Naive B cell (primary cell): ENCODE measurements around the gene SLC6A19. TPM values are rescaled to one million over a fixed set of nuclear protein-coding genes. Genes with fewer than 3 reads are reported as not detected.

Experiments used
- ATAC-seq, 2 donors: fragments of 150-1000 bp; cut with Tn5 transposase; 2 replicates each; pipeline ENCODE4 v1.10.0; 2021; ENCODE audit warnings: low read depth in 2 of 2, mild to moderate bottlenecking in 2 of 2, moderate library complexity in 2 of 2
- DNase-seq: peaks from one replicate; pipeline ENCODE4 v3.0.0; 2022
- H3K27ac Mint-ChIP-seq, 6 donors: one replicate each; pipeline ENCODE4 v1.8.0; 2020 to 2022; ENCODE audit warnings: mild to moderate bottlenecking in 6 of 6, mixed read lengths in 6 of 6, moderate library complexity in 5 of 6, inconsistent platforms in 2 of 6
- H3K27me3 Mint-ChIP-seq, 3 donors: one replicate each; pipeline ENCODE4 v1.8.0; 2021 to 2022; ENCODE audit warnings: mixed read lengths in 3 of 3, mild to moderate bottlenecking in 1 of 3
- H3K36me3 Mint-ChIP-seq, 2 donors: one replicate each; pipeline ENCODE4 v1.8.0; 2020 to 2022; ENCODE audit warnings: mixed read lengths in 2 of 2, inconsistent platforms in 1 of 2, mild to moderate bottlenecking in 1 of 2
- H3K4me1 Mint-ChIP-seq, 3 donors: one replicate each; pipeline ENCODE4 v1.8.0; 2020 to 2022; ENCODE audit warnings: mixed read lengths in 3 of 3, inconsistent platforms in 1 of 3, mild to moderate bottlenecking in 1 of 3, moderate library complexity in 1 of 3
- H3K4me3 Mint-ChIP-seq, 8 donors: one replicate each; pipeline ENCODE4 v1.8.0; 2020 to 2022; ENCODE audit warnings: mild to moderate bottlenecking in 8 of 8, mixed read lengths in 8 of 8, moderate library complexity in 8 of 8, inconsistent platforms in 2 of 8
- H3K9me3 Mint-ChIP-seq, 7 donors: one replicate each; pipeline ENCODE4 v1.8.0; 2020 to 2022; ENCODE audit warnings: mixed read lengths in 7 of 7, mild to moderate bottlenecking in 5 of 7, inconsistent platforms in 2 of 7, moderate library complexity in 1 of 7
- polyA plus RNA-seq, 6 donors: library from polyadenylated mRNA; unstranded; fragments of 300-500 nt; fragmentation: Illumina TruSeq; gene quantifications; one replicate each; pipeline ENCODE4 v1.2.3, GENCODE V29; 2021; ENCODE audit warnings: low read depth in 6 of 6

SLC6A19 gene
- polyA plus RNA-seq, 6 donors from 2014 or later: not detected

- ATAC-seq (no peak), DNase-seq (no peak)
- H3K4me3 Mint-ChIP-seq: no peak overlapping the region
- H3K27ac Mint-ChIP-seq: no peak overlapping the region
- no peaks in the 10 kb centered on the region for H3K4me1 Mint-ChIP-seq
- peaks cover 0 to 4% (median 0%) of the 10 kb centered on the region in 7 donors for H3K9me3 Mint-ChIP-seq
- peaks cover 4 to 17% (median 13%) of the 10 kb centered on the region in 3 donors for H3K27me3 Mint-ChIP-seq
- H3K36me3 Mint-ChIP-seq: no peaks in the 10 kb centered on the region
Measured at GRCh38 chr5:1206521-1207412, 5.4 kb downstream of the SLC6A19 start.

GRCh38 chr5:1207555-1207954 lies 6.2 kb downstream of the SLC6A19 start:
- Mint-ChIP-seq H3K9me3 (peaks cover 0 to 4% (median 0%) of the 10 kb centered on the region in 7 donors), H3K27ac (no peak overlapping the region), H3K4me1 (no peaks in the 10 kb centered on the region), H3K36me3 (no peaks in the 10 kb centered on the region), H3K4me3 (peak overlapping the region in 1 of 8 donors; percentile 26), H3K27me3 (peaks cover 4 to 17% (median 13%) of the 10 kb centered on the region in 3 donors)
- ATAC-seq (no peak), DNase-seq (no peak)

- Mint-ChIP-seq H3K27me3 (peaks cover 4 to 17% (median 13%) of the 10 kb centered on the region in 3 donors), H3K27ac (no peak overlapping the region), H3K4me3 (no peak overlapping the region), H3K4me1 (no peaks in the 10 kb centered on the region), H3K36me3 (no peaks in the 10 kb centered on the region), H3K9me3 (peaks cover 0 to 4% (median 0%) of the 10 kb centered on the region in 7 donors)
- DNase-seq (no peak), ATAC-seq (no peak)
Measured at GRCh38 chr5:1208221-1208742, 6.9 kb downstream of the SLC6A19 start.

GRCh38 chr5:1208743-1209488 lies 7.5 kb downstream of the SLC6A19 start:
- no peaks in the 10 kb centered on the region for H3K4me1 Mint-ChIP-seq
- H3K36me3 Mint-ChIP-seq: no peaks in the 10 kb centered on the region
- no peak for ATAC-seq
- H3K4me3 Mint-ChIP-seq: no peak overlapping the region
- peaks cover 4 to 17% (median 13%) of the 10 kb centered on the region in 3 donors for H3K27me3 Mint-ChIP-seq
- H3K9me3 Mint-ChIP-seq: peaks cover 0 to 4% (median 0%) of the 10 kb centered on the region in 7 donors
- DNase-seq: no peak
- H3K27ac Mint-ChIP-seq: peak overlapping the region in 1 of 6 donors; percentile 8

- H3K9me3 Mint-ChIP-seq: peaks cover 0 to 4% (median 0%) of the 10 kb centered on the region in 7 donors
- peaks cover 4 to 17% (median 13%) of the 10 kb centered on the region in 3 donors for H3K27me3 Mint-ChIP-seq
- ATAC-seq: no peak
- no peak for DNase-seq
- no peaks in the 10 kb centered on the region for H3K4me1 Mint-ChIP-seq
- H3K36me3 Mint-ChIP-seq: no peaks in the 10 kb centered on the region
- H3K27ac Mint-ChIP-seq: no peak overlapping the region
- no peak overlapping the region for H3K4me3 Mint-ChIP-seq
Measured at GRCh38 chr5:1209489-1209852, 8.1 kb downstream of the SLC6A19 start.

GRCh38 chr5:1209896-1210776 lies 8.7 kb downstream of the SLC6A19 start:
- H3K4me3 Mint-ChIP-seq: no peak overlapping the region
- H3K36me3 Mint-ChIP-seq: no peaks in the 10 kb centered on the region
- peaks cover 4 to 16% (median 11%) of the 10 kb centered on the region in 3 donors for H3K27me3 Mint-ChIP-seq
- DNase-seq (no peak), ATAC-seq (no peak)
- no peak overlapping the region for H3K27ac Mint-ChIP-seq
- no peaks in the 10 kb centered on the region for H3K4me1 Mint-ChIP-seq
- H3K9me3 Mint-ChIP-seq: peaks cover 0 to 4% (median 0%) of the 10 kb centered on the region in 7 donors

- peaks cover 4 to 9% (median 7%) of the 10 kb centered on the region in 3 donors for H3K27me3 Mint-ChIP-seq
- DNase-seq (no peak), ATAC-seq (no peak)
- no peak overlapping the region for H3K4me3 Mint-ChIP-seq
- peaks cover 0 to 6% (median 0%) of the 10 kb centered on the region in 7 donors for H3K9me3 Mint-ChIP-seq
- no peaks in the 10 kb centered on the region for H3K36me3 Mint-ChIP-seq
- no peak overlapping the region for H3K27ac Mint-ChIP-seq
- no peaks in the 10 kb centered on the region for H3K4me1 Mint-ChIP-seq
Measured at GRCh38 chr5:1210832-1211251, 9.4 kb downstream of the SLC6A19 start.

GRCh38 chr5:1211701-1212100 lies 10.3 kb downstream of the SLC6A19 start:
- DNase-seq (no peak), ATAC-seq (no peak)
- Mint-ChIP-seq H3K27me3 (peaks cover 0 to 4% (median under 1%) of the 10 kb centered on the region in 3 donors), H3K9me3 (peaks cover 0 to 8% (median 0%) of the 10 kb centered on the region in 7 donors), H3K27ac (no peak overlapping the region), H3K4me1 (no peaks in the 10 kb centered on the region), H3K4me3 (no peak overlapping the region), H3K36me3 (no peaks in the 10 kb centered on the region)

GRCh38 chr5:1212271-1212670 lies 10.9 kb downstream of the SLC6A19 start:
- Mint-ChIP-seq H3K4me3 (peak overlapping the region in 1 of 8 donors; percentile 64), H3K27ac (peak overlapping the region in 1 of 6 donors; percentile 84), H3K27me3 (peaks cover 0 to 4% (median 0%) of the 10 kb centered on the region in 3 donors), H3K9me3 (peaks cover 0 to 8% (median 0%) of the 10 kb centered on the region in 7 donors), H3K36me3 (no peaks in the 10 kb centered on the region), H3K4me1 (no peaks in the 10 kb centered on the region)
- ATAC-seq (no peak), DNase-seq (no peak)

GRCh38 chr5:1212881-1213280 lies 11.5 kb downstream of the SLC6A19 start:
- H3K4me3 Mint-ChIP-seq: no peak overlapping the region
- ATAC-seq: no peak
- DNase-seq: no peak
- H3K27ac Mint-ChIP-seq: no peak overlapping the region
- H3K9me3 Mint-ChIP-seq: peaks cover 0 to 8% (median 0%) of the 10 kb centered on the region in 7 donors
- no peaks in the 10 kb centered on the region for H3K4me1 Mint-ChIP-seq
- H3K36me3 Mint-ChIP-seq: no peaks in the 10 kb centered on the region
- peaks cover 0 to 1% (median 0%) of the 10 kb centered on the region in 3 donors for H3K27me3 Mint-ChIP-seq

GRCh38 chr5:1213508-1214162 lies 12.2 kb downstream of the SLC6A19 start:
- DNase-seq (no peak), ATAC-seq (no peak)
- H3K36me3 Mint-ChIP-seq: no peaks in the 10 kb centered on the region
- no peak overlapping the region for H3K4me3 Mint-ChIP-seq
- no peak overlapping the region for H3K27ac Mint-ChIP-seq
- H3K27me3 Mint-ChIP-seq: peaks cover 0 to 8% (median 0%) of the 10 kb centered on the region in 3 donors
- peaks cover 0 to 8% (median 0%) of the 10 kb centered on the region in 7 donors for H3K9me3 Mint-ChIP-seq
- no peaks in the 10 kb centered on the region for H3K4me1 Mint-ChIP-seq

GRCh38 chr5:1214163-1214935 lies 13.0 kb downstream of the SLC6A19 start:
- no peak for DNase-seq
- no peaks in the 10 kb centered on the region for H3K36me3 Mint-ChIP-seq
- H3K27me3 Mint-ChIP-seq: peaks cover 0 to 11% (median 0%) of the 10 kb centered on the region in 3 donors
- no peak for ATAC-seq
- peaks cover 0 to 8% (median 0%) of the 10 kb centered on the region in 7 donors for H3K9me3 Mint-ChIP-seq
- no peak overlapping the region for H3K27ac Mint-ChIP-seq
- no peak overlapping the region for H3K4me3 Mint-ChIP-seq
- H3K4me1 Mint-ChIP-seq: no peaks in the 10 kb centered on the region
